ENCODE measurements around the gene TXNL4A.

The TXNL4A gene

DNA sequence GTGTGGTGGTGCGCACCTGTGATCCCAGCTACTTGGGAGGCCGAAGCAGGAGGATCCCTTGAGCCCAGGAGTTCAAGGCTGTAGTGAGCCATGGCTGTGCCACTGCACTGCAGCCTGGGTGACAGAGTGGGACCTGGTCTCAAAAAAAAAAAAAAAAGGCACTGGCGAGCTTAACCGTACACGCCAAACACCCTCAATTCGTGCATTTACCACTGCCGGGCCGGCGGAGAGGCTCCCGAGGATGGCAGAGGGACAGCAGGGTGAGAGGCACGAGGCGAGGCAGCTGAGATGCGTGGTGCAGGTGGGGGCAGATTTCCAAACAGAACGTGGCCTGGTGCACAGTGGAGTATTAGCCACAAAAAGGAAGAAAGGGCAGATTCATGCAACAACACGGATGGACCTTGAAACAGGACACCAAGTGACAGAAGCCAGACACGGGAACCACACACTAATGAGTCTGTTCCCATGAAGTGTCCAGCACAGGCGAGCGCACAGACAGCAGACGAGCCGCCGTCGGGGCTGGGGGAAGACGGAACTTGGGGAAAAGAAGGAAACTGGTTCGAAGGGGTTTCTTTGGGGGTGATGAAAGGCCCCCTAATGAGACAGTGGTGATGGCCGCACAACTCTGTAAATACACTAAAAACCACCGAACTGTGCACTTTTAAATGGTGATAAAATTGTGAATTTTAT, 64.3 kb downstream of the TXNL4A start:
- Histone ChIP-seq H2BK15ac (ENCODE audit: low read depth, poor library complexity, severe bottlenecking) (no peak overlapping the region), H3K4me2 (ENCODE audit: low read length, poor library complexity, severe bottlenecking) (no peak overlapping the region), H3K23ac (ENCODE audit: low read length in 2 of 2) (no peak overlapping the region), H3K4me1 (ENCODE audit: control insufficient read depth, insufficient read depth, low read depth, low read length) (peaks cover 1% of the 10 kb centered on the region), H3K4ac (ENCODE audit: low read depth in 1 of 2, low read length in 2 of 2) (no peak overlapping the region), H2AK5ac (ENCODE audit: low read length, severe bottlenecking) (no peak overlapping the region), H2AFZ (ENCODE audit: low read depth, low read length) (no peak overlapping the region), H4K91ac (ENCODE audit: low read length) (no peak overlapping the region), H3K9ac (ENCODE audit: low read length) (no peak overlapping the region), H3K79me1 (replicated peaks; ENCODE audit: low read length, poor library complexity, severe bottlenecking) (peaks cover 47% of the 10 kb centered on the region), H2BK5ac (ENCODE audit: low read depth, low read length, poor library complexity, severe bottlenecking) (no peak overlapping the region), H3K27me3 (ENCODE audit: control insufficient read depth in 1 of 2, insufficient read depth in 1 of 2, low read length in 2 of 2) (no peaks in the 10 kb centered on the region), H3K14ac (ENCODE audit: low read length in 2 of 2) (no peak overlapping the region), H3K4me3 (ENCODE audit: insufficient read depth in 1 of 2, low read depth in 1 of 2, low read length in 2 of 2) (no peak overlapping the region), H2BK120ac (ENCODE audit: low read depth, low read length) (no peak overlapping the region), H3K9me3 (ENCODE audit: control insufficient read depth, low read length) (peaks cover 17% of the 10 kb centered on the region), H4K8ac (ENCODE audit: low read length) (no peak overlapping the region), H3K18ac (ENCODE audit: low read depth in 1 of 2, low read length in 2 of 2) (no peak overlapping the region), H2BK12ac (ENCODE audit: low read length in 2 of 2) (no peak overlapping the region), H3K27ac (ENCODE audit: low read length, poor library complexity, severe bottlenecking) (no peak overlapping the region), H3K36me3 (ENCODE audit: control insufficient read depth in 1 of 2, insufficient read depth in 2 of 2, low read depth in 1 of 2, low read length in 2 of 2) (peaks cover 40 to 61% of the 10 kb centered on the region in 2 experiments)
- no peak for DNase-seq
- 96% methylated on average over 24 of the region's 26 CpGs for WGBS

DNA sequence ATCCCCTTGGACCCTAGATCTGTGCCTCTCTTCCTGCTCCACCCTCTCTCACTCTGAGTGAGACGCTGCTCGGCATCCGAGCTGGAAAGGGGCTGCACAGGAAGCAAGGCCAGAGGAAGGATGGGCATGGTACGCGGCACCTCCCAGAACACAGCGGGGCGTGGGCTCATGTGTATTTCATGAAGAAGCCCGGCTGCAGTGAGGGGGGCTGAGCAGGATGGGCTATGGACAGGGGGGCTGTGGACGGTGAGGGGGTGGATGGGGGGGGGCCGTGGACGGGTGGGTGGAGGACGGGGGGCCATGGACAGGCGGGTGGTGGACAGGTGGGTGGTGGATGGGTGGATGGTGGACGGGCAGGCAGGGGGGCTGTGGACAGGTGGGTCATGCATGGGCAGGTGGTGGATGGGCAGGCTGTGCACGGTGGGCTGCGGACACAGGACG, 65.4 kb downstream of the TXNL4A start:
- H3K79me1 ChIP-seq (replicated peaks; ENCODE audit: low read length, poor library complexity, severe bottlenecking): peaks cover 46% of the 10 kb centered on the region
- no peak overlapping the region for H3K14ac ChIP-seq (ENCODE audit: low read length in 2 of 2)
- H3K27ac ChIP-seq (ENCODE audit: low read length, poor library complexity, severe bottlenecking): no peak overlapping the region
- H3K9me3 ChIP-seq (ENCODE audit: control insufficient read depth, low read length): peaks cover 7% of the 10 kb centered on the region
- H3K4me3 ChIP-seq (ENCODE audit: insufficient read depth in 1 of 2, low read depth in 1 of 2, low read length in 2 of 2): no peak overlapping the region
- no peak overlapping the region for H2BK15ac ChIP-seq (ENCODE audit: low read depth, poor library complexity, severe bottlenecking)
- H2AK5ac ChIP-seq (ENCODE audit: low read length, severe bottlenecking): no peak overlapping the region
- H3K27me3 ChIP-seq (ENCODE audit: control insufficient read depth in 1 of 2, insufficient read depth in 1 of 2, low read length in 2 of 2): no peaks in the 10 kb centered on the region
- H2BK12ac ChIP-seq (ENCODE audit: low read length in 2 of 2): no peak overlapping the region
- no peak overlapping the region for H2BK5ac ChIP-seq (ENCODE audit: low read depth, low read length, poor library complexity, severe bottlenecking)
- WGBS: 89% methylated on average over 15 of the region's 17 CpGs
- H3K4me1 ChIP-seq (ENCODE audit: control insufficient read depth, insufficient read depth, low read depth, low read length): peaks cover 1% of the 10 kb centered on the region
- no peak overlapping the region for H4K91ac ChIP-seq (ENCODE audit: low read length)
- peaks cover 39 to 61% of the 10 kb centered on the region in 2 experiments for H3K36me3 ChIP-seq (ENCODE audit: control insufficient read depth in 1 of 2, insufficient read depth in 2 of 2, low read depth in 1 of 2, low read length in 2 of 2)
- H3K18ac ChIP-seq (ENCODE audit: low read depth in 1 of 2, low read length in 2 of 2): no peak overlapping the region
- H2BK120ac ChIP-seq (ENCODE audit: low read depth, low read length): no peak overlapping the region
- H3K4me2 ChIP-seq (ENCODE audit: low read length, poor library complexity, severe bottlenecking): no peak overlapping the region
- no peak overlapping the region for H3K23ac ChIP-seq (ENCODE audit: low read length in 2 of 2)
- H3K4ac ChIP-seq (ENCODE audit: low read depth in 1 of 2, low read length in 2 of 2): no peak overlapping the region
- DNase-seq: no peak
- no peak overlapping the region for H2AFZ ChIP-seq (ENCODE audit: low read depth, low read length)
- H3K9ac ChIP-seq (ENCODE audit: low read length): no peak overlapping the region
- H4K8ac ChIP-seq (ENCODE audit: low read length): no peak overlapping the region

DNA sequence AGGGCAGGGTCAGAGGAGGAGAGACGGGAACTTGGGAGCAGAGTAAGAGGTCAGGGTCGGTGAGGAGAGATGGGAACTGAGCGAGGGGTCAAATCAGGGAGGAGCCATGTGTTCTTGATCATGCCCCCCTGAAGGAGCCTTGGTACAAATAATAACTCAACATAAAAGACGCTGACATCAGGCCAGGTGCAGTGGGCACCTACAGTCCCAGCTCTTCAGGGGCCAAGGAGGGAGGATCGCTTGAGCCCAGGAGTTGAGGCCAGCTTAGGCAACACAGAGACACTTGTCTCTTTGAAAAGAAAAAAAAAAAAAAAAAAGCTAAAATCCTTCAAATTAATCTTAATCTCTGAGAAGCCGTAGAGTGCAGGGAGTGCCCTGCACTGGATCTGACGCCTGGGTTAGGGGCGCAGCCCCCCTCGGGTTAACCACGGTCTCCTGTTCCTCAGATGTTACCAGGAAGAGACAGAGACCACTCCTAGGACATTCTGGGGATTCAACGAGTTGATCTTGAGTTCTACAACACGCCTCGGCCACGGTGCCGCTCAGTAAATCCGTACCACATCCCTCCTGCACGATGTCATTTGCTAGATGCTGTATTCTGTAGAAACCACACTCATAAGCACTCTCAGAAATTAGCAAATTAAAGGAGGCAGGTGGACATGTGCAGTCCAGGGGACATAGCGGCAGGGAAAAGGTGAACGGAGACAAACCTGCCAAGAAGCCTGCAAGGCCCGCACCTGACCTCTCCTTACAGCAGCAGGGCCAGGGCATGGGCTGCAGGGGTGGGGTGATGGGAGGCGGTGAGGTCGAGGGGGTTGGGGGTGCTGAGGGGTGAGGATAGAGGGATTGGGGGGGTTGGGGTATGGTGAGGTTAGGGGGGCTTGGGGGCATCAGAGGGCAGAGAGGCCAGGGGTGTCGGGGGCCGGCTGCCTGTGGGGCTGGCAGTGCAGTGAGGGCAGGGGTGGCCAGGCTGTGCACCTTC, 66.1 kb downstream of the TXNL4A start:
- Histone ChIP-seq H3K23ac (ENCODE audit: low read length in 2 of 2) (no peak overlapping the region), H2AK5ac (ENCODE audit: low read length, severe bottlenecking) (no peak overlapping the region), H2BK12ac (ENCODE audit: low read length in 2 of 2) (no peak overlapping the region), H3K4me1 (ENCODE audit: control insufficient read depth, insufficient read depth, low read depth, low read length) (peaks cover 1% of the 10 kb centered on the region), H2BK5ac (ENCODE audit: low read depth, low read length, poor library complexity, severe bottlenecking) (no peak overlapping the region), H4K8ac (ENCODE audit: low read length) (no peak overlapping the region), H4K91ac (ENCODE audit: low read length) (no peak overlapping the region), H3K18ac (ENCODE audit: low read depth in 1 of 2, low read length in 2 of 2) (no peak overlapping the region), H3K79me1 (replicated peaks; ENCODE audit: low read length, poor library complexity, severe bottlenecking) (peaks cover 46% of the 10 kb centered on the region), H3K9me3 (ENCODE audit: control insufficient read depth, low read length) (peaks cover under 1% of the 10 kb centered on the region), H3K4me2 (ENCODE audit: low read length, poor library complexity, severe bottlenecking) (no peak overlapping the region), H3K36me3 (ENCODE audit: control insufficient read depth in 1 of 2, insufficient read depth in 2 of 2, low read depth in 1 of 2, low read length in 2 of 2) (peaks cover 41 to 61% of the 10 kb centered on the region in 2 experiments), H2AFZ (ENCODE audit: low read depth, low read length) (no peak overlapping the region), H3K14ac (ENCODE audit: low read length in 2 of 2) (no peak overlapping the region), H3K27ac (ENCODE audit: low read length, poor library complexity, severe bottlenecking) (no peak overlapping the region), H3K9ac (ENCODE audit: low read length) (no peak overlapping the region), H2BK120ac (ENCODE audit: low read depth, low read length) (no peak overlapping the region), H2BK15ac (ENCODE audit: low read depth, poor library complexity, severe bottlenecking) (no peak overlapping the region), H3K27me3 (ENCODE audit: control insufficient read depth in 1 of 2, insufficient read depth in 1 of 2, low read length in 2 of 2) (no peaks in the 10 kb centered on the region), H3K4me3 (ENCODE audit: insufficient read depth in 1 of 2, low read depth in 1 of 2, low read length in 2 of 2) (no peak overlapping the region), H3K4ac (ENCODE audit: low read depth in 1 of 2, low read length in 2 of 2) (no peak overlapping the region)
- no peak for DNase-seq
- 96% methylated on average over 22 of the region's 24 CpGs for WGBS

Measured in mesenchymal stem cell (in vitro differentiated cells and primary cell).